KBM-7 (cell line): ENCODE measurements around the gene LYG2.
A peak's percentile ranks its signal among the peaks of the same experiment; 100 is the strongest.
"Not testable (repeated sequence)": the region's sequence is repeated elsewhere in the genome, so short reads cannot be mapped to it uniquely, and the experiment has no call there.

Experiments used
- DNase-seq: peaks from one replicate; pipeline ENCODE4 v3.0.0-alpha.2; 2015
- in situ Hi-C: fragments of 300-500 bp; cut with MboI; formaldehyde crosslinking; loops from 2 replicates; pipeline ENCODE4 v1.14.3; 2020; ENCODE audit warnings: low sequenced_read_pairs, low pct_unique_long_range_greater_than_20kb, mixed read lengths

The LYG2 gene

GRCh38 chr2:99255491-99256318 lies at the start of gene LYG2:
LYG2 (minus strand) TSS chr2:99255666; CDS start chr2:99254260, 1,406 bp downstream.
- in situ Hi-C loops: no loop called here
- DNase-seq: peak; percentile 89

GRCh38 chr2:99301097-99301496 lies 45.6 kb upstream of the LYG2 start, which contains the start of gene LYG1:
LYG1 (minus strand) TSS chr2:99301197; CDS start chr2:99295670, 5,527 bp downstream.
- DNase-seq, in situ Hi-C loops: not testable (repeated sequence)

GRCh38 chr2:99299580-99299979 lies 44.1 kb upstream of the LYG2 start:
- in situ Hi-C loops: no loop called here
- DNase-seq: no peak

GRCh38 chr2:99297994-99298393 lies 42.5 kb upstream of the LYG2 start:
- no peak for DNase-seq
- in situ Hi-C loops: no loop called here

GRCh38 chr2:99285526-99285925 lies 30.1 kb upstream of the LYG2 start:
- in situ Hi-C loops: no loop called here
- DNase-seq: no peak

GRCh38 chr2:99279969-99280695 lies 24.7 kb upstream of the LYG2 start:
- in situ Hi-C loops: no loop called here
- no peak for DNase-seq

- in situ Hi-C loops: no loop called here
- no peak for DNase-seq
These were observed 23.4 kb upstream of the LYG2 start for GRCh38 chr2:99278793-99279291.

- DNase-seq, in situ Hi-C loops: not testable (repeated sequence)
These were observed 22.8 kb upstream of the LYG2 start for GRCh38 chr2:99278195-99278765.

GRCh38 chr2:99275882-99276281 lies 20.4 kb upstream of the LYG2 start:
- DNase-seq: no peak
- in situ Hi-C loops: no loop called here

- in situ Hi-C loops: no loop called here
- no peak for DNase-seq
These were observed 5.8 kb upstream of the LYG2 start for GRCh38 chr2:99261242-99261641.

GRCh38 chr2:99260184-99260583 lies 4.7 kb upstream of the LYG2 start:
- in situ Hi-C loops: no loop called here

GRCh38 chr2:99259465-99259864 lies 4.0 kb upstream of the LYG2 start:
- in situ Hi-C loops: no loop called here
- DNase-seq: no peak

More at GRCh38 chr2:99260184-99260583, 4.7 kb upstream of the LYG2 start:
- DNase-seq: no peak

- in situ Hi-C loops: no loop called here
- DNase-seq: no peak
These were observed 1.2 kb upstream of the LYG2 start for GRCh38 chr2:99256677-99257076.

- no peak for DNase-seq
- in situ Hi-C loops: no loop called here
These were observed 5.5 kb downstream of the LYG2 start for GRCh38 chr2:99249951-99250350.

- in situ Hi-C loops: no loop called here
These were observed 13.3 kb downstream of the LYG2 start for GRCh38 chr2:99242151-99242550.

GRCh38 chr2:99240431-99240830 lies 15.0 kb downstream of the LYG2 start:
- in situ Hi-C loops: no loop called here
- DNase-seq: no peak

More at GRCh38 chr2:99242151-99242550, 13.3 kb downstream of the LYG2 start:
- DNase-seq: no peak

- in situ Hi-C loops: no loop called here
- no peak for DNase-seq
These were observed 16.9 kb downstream of the LYG2 start for GRCh38 chr2:99238599-99238998.

GRCh38 chr2:99233177-99233576 lies 22.3 kb downstream of the LYG2 start:
- DNase-seq, in situ Hi-C loops: not testable (repeated sequence)

- DNase-seq: peak; percentile 59
- in situ Hi-C loops: no loop called here
These were observed 37.5 kb downstream of the LYG2 start for GRCh38 chr2:99217929-99218501.
